HG02884 (cell line): ENCODE results near the gene CNOT8.
"Not testable (repeated sequence)": the region's sequence is repeated elsewhere in the genome, so short reads cannot be mapped to it uniquely, and the experiment has no call there.

Source experiments
- ATAC-seq: cut with Tn5 transposase; IDR thresholded peaks from one replicate; pipeline ENCODE4 v1.9.1; 2021; ENCODE audit warnings: mild to moderate bottlenecking, moderate library complexity; ENCODE audit not compliant: unreplicated experiment

CNOT8 gene

DNA sequence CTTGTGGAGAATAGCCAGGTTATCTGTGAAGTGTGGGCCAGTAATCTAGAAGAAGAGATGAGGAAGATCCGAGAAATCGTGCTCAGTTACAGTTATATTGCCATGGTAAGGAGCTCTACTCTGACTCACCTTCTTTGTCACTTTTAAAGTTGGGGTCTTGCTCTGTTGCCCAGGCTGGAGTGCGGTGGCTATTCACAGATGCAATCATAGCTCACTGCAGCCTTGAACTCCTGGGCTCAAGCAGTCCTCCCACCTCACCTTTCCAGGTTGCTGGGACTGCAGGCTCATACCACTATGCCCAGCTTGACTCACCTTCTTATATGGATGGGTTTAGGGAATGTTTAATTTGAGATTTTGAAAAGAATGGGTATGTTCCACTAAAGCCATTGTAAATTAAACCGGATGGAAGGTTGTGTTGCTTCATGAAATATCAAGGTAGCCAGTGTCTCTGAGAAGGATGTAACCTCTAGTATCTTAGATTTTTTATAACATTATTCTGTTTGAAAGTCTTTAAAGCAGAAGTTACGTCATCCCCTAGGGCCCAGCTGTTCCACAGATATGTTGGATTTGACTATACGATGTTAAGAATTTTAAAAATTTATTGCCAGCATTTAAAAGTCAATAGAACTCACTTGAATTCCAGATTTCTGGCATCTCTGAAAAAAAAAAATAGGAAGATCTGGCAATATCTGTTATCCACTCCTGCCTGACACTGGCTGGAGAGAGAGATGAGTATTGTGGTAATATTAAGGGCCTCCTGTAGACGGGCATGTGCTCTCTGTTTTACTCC lies 5.1 kb downstream of the CNOT8 start:
- no peak for ATAC-seq

DNA sequence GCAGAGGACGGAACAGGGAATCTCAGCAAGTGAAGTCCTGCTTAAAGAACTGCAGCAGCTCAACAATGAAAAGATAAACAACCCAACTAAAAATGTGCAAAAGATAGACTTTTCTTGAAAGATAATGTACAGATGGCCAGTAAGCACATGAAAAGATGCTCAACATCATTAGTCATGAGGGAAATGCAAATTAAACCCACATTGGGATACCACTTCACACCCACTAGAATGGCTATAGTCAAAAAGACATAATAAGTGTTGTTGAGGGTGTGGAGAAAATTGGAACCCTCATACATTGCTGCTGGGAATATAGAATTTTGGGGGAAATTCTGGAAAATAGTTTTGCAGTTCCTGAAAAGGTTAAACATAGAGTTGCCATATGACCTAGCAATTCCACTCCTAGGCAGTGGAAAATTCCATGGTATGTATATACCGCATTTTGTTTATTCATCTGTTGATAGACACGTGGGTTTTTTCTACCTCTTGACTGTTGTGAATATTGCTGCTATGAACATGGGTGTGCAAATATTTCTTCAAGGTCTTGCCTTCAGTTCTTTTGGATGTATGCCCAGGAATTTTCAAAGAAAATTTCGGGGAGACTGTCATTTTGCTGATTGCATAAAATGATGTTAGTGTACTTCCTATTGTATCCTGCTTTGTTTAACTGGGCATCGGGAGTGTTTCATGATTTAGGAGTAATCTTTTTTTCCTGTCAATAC lies 7.2 kb downstream of the CNOT8 start:
- no peak for ATAC-seq

DNA sequence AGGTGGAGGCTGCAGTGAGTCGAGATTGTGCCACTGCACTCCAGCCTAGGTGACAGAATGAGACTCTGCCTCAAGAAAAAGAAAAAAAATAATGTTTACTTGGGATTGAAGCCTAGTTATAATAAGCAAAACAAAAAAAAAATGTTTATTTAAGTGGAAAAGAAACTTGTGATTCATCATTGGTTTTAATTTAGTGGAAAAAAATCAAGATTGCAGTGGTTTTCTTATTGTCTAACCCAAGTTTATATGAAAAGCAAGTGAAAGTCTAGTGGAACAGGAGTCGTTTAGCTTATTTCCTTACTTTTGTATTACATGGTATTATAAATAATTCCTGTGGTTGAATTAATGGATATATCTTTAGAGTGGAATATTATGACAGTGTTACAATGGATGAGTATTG lies 8.4 kb downstream of the CNOT8 start:
- ATAC-seq: no peak

DNA sequence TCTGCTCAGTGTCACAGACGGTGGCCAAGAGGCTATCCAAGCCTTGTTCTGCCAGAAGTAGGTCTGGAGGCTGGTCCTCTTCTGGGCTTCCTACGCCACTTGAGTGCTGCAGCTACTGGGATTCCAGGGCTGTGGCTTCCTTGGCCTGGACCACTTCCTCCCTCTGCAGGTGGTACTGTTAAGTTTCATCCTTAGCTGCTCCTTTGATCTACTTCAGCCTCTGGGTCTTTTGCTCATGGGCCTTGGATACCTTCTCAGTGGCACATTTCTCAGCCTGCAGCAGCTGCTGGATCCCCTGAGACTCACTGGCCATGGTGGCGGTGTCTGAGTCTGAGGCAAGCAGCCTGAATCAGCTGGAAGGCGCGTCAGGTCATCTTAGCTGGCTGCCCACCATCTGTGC lies 10.3 kb downstream of the CNOT8 start:
- ATAC-seq: no peak

DNA sequence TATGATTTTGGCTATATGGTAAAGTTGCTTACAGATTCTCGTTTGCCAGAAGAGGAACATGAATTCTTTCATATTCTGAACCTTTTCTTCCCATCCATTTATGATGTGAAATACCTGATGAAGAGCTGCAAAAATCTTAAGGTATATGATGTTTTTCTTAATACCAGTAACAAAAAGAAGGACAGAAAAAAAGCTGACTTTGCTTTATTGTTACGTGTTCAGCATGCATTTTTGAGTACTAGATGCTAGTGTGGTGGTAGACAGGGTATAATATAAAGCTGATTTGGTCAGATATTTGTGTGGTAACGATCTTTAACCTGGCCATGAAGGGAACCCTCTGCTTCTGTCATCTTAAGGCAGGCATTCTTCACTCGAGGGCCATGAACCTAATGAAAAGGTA lies 13.3 kb downstream of the CNOT8 start:
- no peak for ATAC-seq

DNA sequence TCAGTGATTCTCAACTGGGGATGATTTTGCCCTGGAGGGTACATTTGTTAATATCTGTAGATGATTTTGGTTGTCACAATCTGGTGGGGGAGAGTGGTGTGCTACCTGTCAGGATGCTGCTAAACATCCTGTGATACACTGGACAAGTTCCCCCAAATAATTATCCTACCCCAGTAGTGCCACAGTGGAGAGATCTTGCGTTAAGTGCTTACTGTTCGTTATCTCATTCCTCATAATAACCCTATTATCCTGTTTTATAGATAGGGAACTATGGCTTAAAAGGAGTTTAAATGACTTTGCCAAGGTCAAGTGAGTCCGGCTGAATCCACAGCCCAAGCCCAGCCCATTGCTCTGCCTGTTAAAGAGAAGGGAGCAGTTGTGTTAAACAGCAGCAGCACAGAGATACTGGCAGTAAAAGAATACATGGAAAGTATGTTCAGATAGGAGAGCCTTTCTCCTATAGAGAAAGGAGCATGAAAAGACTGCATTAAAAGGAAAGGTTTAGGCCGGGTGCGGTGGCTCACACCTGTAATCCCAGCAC lies 15.4 kb downstream of the CNOT8 start:
- no peak for ATAC-seq

DNA sequence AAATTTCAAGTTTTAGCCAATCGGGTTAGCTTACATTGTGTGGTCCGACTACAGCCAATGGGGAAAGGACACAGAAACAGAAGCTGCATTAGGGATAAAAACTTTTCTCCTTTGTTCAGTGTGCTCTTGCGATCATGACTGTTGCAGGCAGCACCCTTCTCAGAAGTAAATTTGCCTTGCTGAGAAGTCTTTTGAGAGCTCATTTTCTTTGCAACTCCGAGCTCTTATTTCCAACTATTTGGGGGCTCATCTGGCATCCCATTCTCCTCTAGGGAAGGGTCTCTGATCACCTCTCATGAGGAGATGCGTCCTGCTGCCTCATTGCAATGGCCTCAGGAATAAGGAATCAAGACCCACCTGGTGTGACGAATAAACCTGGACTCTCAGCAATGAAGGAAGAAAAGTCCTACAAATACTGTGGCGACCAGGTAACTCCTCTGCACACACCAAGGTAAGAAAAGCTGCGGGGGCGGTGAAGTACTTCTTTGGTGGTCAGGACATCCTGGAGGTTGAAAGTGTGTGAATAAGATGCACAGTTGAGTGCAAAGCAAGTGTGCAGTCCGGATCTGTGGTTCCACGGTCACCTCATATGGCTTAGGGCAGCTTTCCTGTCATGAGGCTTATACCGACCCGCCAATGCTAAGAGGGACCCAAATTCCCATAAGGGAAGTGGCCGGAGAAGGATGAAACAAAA lies 20.4 kb downstream of the CNOT8 start:
- no peak for ATAC-seq

DNA sequence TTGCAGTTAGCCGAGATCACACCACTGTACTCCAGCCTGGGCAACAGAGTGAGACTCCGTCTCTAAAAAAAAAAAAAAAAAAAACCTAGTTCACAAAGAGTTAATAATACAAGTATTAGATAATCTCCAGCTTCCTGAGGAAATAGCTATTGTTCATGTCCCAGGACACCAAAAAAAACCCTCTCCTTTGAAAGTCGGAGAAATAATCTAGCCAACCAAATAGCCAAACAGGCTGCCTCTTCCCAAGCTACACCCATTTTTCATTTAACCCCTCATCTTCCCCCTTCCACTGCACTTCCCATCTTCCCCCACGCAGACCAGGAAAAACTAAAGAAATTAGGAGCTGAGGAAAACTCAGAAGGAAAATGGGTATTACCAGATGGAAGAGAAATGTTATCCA lies 23.6 kb downstream of the CNOT8 start:
- no peak for ATAC-seq

DNA sequence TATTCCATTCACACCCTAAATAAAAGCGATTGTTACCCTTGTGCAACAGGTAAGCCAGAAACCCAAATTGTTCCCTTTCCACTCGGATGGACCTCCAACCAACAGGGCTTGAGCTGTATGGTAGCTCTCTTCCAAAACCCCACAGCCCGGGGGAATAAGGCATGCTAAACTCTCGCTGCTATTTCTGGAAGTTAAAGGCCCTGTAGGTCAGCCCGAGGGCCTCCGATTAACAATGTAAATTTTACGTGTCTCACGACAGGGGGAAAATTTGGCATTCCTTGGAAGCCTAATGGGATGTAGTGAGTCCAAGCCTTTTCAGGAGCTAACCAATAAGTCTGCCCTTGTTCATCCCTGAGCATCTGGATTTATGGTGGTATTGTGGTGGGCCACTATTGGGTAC lies 26.0 kb downstream of the CNOT8 start:
- ATAC-seq: no peak

DNA sequence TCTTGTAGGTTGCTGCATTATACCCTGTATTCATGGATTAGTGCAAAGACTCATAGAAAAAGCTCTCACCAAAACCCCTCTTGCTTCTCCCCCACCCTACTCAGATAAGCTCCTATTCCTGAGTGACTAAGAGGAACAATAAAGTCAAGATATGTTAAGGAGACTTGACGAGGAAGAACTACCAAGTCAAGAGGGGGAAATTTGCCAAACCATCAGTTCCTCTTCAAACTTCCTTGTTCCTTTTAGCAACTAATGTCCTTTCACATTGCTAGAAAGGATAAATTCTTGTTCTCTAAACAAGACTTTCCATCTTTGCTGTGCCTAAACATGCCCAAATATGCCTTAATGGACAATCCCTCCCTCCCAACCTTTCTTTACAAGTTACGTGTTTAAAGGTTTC lies 27.0 kb downstream of the CNOT8 start:
- ATAC-seq: no peak

DNA sequence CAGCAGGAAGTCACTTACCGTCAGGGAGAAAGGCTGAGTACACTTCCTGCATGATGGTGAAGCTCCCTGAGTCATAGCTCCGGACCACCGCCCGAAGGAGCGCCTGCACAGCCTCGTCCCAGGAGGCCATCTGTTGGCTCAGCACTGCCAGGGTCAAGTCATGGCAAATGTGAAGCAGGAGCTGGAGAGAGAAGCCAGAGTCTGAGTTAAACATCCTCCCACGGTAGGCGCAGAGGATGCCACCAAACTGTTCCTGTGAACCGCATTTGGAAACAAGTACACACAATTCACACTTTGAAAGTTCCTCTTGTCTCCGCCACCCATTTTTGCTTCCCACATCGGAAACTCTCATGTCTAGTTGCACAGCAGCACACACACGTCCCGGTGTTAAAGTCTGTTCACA lies 33.9 kb downstream of the CNOT8 start:
- ATAC-seq: no peak

DNA sequence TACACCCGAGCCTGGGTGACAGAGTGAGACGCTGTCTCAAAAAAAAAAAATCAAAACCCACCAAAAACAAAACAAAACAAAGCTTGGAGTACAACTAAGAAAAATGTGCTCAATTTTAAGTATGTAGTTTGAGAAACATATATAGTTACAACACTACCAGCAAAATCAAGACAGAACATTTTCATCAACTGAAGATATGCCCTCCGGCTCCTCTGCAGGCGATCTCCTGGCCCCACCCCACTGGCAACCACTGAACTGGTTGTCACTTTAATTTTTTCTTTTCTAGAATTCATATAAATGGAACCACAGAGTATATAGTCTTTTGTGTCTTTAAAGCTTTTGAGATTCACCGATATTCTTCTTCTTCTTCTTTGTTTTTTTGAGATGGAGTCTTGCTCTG lies 35.0 kb downstream of the CNOT8 start:
- no peak for ATAC-seq

DNA sequence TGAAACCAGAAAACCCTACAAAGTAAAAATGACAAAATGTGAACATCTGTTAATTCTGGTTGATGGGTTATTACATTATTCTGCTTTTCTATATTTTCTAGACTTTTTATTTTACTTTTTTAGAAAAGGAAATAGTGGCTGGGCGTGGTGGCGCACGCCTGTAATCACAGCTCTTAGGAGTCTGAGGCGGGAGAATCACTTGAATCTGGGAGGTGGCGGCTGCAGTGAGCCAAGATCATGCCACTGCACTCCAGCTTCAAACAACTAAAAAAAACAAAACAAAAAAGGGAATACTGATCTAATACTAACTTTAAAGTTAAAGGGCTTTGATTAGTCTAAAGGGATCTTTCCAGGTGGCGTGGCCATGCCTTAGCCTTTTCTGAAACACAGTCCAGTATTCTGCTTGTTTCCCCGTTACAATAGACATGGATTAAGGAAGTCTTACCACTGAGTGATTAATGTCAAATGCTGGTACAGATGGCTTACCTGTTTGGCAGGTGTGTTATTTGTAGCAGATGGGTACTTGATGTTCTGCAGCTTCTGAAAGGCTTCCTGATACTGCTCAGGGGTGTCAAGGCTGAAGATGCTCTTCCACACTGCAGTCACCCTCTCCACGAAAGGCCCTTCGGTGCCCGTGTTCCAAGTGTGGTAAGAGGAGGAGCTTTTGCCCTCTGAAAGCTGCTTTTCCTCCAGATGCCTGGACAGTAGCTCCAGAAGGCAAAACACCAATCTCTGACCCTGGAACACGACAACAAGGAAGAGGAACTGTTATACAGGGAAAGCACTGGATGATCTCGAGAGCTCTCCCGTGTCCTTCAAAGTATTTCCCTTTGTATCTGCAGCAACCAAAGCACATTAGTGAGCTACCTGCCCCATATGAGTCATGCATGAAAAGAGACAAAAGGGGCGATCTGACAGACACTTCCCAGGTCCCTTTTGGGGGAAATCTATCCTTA lies 37.5 kb downstream of the CNOT8 start:
- ATAC-seq: no peak

DNA sequence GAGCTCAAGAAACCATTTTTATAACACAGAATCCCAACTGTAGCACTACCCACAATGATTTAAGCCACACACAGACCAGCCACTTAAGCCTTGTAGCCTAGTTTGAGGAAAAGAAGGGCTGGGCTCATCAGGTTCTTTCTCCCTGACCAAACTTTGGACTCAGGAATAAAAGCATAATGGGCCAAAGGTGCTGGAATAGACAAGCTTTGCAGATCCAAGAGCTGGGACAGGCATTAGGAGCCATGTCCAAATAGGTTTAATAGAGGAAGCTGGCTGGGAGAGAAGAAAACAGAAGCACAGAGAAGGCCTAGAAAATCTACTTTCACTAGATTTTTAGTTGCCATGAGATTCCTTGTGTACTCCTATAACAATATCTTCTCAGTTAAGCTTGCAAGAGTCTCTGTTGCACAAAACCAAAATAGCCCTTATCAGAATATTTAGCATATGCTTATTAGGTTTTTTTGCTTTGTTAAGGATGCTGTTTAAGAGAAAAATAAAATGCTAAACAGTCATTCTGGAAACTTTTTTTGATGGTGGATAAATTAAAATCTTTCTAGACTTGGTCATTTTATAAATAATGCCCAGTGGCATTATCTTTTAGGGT lies 38.2 kb downstream of the CNOT8 start:
- ATAC-seq: no peak

DNA sequence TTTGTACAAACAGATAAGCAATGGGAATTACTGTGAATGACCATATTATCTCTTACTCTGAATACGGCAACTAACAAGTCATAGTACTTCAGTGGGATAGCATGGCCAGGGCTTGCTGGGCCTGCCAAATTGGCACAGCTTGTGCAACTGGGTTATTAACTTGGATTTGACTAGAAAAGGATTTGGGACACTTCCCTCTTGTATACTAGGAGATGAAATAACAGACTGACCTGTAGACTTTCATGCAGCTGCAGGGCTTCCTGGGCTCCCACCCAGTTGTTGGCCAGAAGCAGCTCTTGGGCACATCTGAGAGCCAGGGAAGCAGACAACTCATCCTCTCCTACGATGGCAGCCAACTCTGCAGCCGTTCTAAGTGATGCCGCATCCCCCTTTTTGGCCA lies 39.8 kb downstream of the CNOT8 start:
- ATAC-seq: no peak

DNA sequence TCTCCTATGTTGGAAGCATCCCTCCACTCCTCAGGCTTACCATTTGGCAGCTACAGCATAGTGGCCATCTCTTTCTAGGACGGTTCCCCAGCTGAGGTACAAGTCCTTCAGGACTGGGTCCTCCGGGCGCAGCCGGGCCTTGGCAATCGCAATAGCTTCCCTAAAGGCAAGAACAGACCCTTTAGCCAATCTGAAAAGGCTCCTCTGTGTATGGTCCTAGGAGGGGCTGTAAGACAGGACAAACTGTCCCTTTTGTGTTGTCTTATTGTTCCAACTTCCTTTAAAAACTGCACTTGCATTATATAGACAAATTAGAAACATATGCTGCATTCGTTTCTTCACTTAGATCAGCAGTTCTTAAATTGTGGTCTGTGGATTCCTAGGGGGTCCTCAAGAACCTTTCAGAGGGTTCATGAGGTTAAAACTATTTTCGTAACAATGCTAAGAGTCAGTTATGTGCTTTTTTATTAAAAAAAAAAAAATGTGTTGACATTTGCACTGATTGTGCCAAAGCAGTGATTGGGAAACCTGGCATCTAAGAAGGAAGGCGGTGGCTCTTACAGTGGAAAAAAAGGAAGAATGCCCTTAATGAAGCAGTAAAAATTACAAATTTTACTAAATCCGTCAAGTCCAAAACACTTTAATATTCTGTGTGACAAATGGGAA lies 40.9 kb downstream of the CNOT8 start:
- ATAC-seq: no peak

DNA sequence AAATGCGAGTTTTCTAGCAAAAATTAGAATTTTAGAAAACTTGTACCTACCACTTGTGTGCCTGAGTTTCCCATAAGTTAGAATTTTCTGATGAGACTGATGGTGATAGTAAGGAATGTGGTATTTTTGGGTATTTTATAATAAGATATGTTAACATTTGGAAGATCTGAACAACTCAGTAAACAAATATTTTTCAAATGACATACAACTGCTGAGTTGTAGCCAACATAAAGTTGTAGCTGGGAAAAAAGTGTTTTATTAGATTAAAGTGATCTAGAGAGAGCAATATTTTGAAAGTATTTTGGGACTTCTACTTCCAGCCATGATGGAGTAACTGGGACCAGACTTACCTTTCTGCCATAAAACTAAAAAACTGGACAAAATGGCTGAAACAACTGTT lies 41.6 kb downstream of the CNOT8 start:
- no peak for ATAC-seq

DNA sequence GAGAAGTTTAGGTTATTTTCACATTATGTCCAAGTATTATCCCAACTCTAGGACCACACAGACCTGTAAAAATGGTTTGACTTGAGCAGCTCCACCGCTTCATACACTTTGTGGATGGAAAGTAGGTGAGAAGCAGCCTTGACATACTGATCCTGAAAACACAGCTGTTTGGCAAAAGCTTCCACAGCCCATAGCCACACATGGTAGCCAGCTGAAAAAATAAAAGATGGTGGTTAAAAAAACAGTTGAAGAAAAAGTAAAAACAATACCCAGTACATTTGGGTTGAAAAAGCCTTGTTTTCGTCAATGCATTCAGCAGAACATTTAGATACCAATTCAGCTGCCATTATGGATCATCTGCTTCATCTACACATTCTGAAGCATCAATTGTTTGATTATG lies 42.8 kb downstream of the CNOT8 start:
- no peak for ATAC-seq

DNA sequence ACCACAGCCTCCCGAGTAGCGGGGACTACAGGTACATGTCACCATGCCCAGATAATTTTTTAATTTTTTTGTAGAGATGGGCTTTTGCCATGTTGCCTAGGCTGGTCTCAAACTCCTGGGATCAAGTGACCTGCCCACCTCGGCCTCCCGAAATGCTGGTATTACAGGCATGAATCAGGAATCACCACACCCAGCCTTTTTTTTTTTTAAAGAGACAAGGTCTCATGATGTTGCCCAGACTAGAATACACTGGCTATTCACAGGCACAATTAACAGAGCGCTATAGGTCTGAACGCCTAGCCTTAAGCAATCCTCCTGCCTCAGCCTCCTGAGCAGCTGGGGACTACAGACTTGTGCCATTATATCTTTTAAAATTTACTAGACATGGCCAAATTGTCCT lies 43.5 kb downstream of the CNOT8 start:
- ATAC-seq: no peak

DNA sequence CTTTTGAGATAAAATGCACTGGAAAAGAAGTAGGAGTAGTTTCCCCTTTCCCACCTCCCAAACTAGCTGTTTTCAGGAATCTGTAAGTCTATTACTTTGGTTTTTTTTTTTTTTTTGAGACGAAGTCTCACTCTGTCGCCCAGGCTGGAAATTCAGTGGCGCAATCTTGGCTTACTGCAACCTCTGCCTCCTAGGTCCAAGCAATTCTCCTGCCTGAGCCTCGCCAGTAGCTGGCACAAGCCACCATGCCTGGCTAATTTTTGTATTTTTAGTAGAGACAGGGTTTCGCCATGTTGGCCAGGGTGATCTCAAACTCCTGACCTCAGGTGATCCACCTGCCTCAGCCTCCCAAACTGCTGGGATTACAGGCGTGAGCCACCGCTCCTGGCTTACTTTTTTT lies 47.2 kb downstream of the CNOT8 start:
- ATAC-seq: not testable (repeated sequence)
